GM19372 (cell line): ENCODE measurements around the gene COMT.

Experiments
- ATAC-seq: cut with Tn5 transposase; IDR thresholded peaks from one replicate; pipeline ENCODE4 v1.9.1; 2021; ENCODE audit warnings: mild to moderate bottlenecking, low read depth, moderate library complexity; ENCODE audit not compliant: unreplicated experiment

The COMT gene

DNA sequence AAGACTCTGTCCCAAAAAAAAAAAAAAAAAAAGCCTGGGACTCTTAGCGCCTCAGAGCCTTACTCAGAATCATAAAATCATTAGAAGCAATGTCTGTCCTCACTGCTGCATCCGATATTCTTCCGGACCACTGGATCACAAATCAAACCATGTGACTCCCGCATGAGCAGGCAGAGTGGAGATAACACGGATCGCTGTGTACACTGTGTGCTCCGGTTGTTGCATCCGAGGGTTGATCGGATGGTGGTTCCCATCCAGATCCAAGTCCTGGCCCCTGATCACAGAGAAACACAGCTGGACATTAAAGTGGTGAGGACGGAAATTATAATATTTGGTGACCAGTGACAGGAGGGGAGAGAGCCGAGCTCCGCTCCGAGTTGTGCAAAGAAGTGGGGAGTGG is 9.8 kb downstream of the COMT start:
- no peak for ATAC-seq

DNA sequence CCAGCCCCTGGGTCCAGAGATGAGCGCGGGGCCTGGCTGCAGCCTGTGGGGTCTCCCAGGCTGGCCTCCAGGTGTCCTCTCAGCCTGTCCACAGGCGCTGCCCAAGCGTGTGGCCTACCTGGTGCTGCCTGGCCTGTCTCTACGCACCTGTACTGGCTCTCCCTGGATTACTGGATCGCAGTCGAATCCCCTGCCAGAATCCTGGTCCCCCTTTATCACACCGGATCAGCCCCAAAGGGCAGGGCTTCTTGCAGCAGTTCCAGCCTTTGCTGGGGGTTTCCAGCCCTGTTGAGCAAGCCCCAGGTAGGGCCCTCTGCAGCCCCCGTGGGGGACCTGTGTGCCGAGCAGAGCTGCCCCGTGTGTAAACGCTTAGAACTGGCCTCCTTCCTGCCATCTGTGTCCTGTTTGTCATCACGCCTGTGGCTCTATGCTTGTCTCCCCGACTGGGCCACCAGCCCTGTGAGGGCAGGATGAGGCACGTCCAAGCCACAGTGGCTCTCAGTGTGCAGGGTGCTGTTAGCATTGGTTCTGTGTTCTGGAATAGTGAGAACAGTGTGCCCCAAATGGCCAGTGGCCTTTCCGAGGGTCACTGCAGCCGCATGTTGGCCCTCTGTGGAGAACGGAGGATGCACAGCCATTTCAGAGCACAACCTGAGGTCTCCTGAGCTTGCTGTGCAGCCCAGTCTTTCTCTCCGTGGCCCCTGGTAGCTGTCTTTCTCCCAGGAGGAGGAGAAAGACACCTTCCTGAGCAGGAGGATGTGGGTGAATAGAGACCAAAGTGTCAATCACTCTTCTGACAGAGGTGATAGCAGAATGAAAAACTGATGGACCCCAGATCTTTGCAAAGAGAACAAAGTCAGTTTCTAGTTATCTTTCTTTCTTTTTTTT is 13.9 kb downstream of the COMT start:
- ATAC-seq, result no peak

GRCh38 chr22:19957445-19957844 is 15.9 kb downstream of the COMT start:
- no peak for ATAC-seq

- no peak for ATAC-seq
These were observed 16.8 kb downstream of the COMT start for GRCh38 chr22:19958083-19959042.

DNA sequence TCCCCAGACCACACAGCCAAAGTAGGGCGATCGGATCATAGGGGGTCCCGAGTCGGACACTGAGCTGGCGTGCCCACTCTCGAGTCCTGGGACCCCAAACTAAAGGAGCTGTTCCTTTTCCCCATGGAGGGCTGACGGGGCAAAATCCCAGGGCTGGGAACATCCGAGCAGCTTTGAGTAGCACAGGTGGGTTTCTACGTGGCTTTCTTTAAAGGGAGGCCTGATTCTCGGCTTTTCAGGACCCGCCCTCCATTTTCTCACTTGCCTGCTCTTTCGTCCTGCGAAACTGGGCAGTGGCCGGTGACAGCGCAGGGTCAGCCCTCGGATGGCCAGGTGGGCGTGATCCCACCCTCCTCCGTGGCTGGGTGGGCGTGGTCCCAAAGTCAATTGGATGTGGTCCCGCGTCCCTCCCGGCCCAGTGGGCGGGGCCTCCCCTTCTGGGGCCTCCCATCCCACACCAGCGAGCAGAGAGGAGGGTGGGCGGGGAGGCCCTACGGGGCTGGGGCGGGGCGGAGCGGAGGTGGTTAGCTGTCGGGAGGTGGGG is 17.5 kb downstream of the COMT start:
- no peak for ATAC-seq

DNA sequence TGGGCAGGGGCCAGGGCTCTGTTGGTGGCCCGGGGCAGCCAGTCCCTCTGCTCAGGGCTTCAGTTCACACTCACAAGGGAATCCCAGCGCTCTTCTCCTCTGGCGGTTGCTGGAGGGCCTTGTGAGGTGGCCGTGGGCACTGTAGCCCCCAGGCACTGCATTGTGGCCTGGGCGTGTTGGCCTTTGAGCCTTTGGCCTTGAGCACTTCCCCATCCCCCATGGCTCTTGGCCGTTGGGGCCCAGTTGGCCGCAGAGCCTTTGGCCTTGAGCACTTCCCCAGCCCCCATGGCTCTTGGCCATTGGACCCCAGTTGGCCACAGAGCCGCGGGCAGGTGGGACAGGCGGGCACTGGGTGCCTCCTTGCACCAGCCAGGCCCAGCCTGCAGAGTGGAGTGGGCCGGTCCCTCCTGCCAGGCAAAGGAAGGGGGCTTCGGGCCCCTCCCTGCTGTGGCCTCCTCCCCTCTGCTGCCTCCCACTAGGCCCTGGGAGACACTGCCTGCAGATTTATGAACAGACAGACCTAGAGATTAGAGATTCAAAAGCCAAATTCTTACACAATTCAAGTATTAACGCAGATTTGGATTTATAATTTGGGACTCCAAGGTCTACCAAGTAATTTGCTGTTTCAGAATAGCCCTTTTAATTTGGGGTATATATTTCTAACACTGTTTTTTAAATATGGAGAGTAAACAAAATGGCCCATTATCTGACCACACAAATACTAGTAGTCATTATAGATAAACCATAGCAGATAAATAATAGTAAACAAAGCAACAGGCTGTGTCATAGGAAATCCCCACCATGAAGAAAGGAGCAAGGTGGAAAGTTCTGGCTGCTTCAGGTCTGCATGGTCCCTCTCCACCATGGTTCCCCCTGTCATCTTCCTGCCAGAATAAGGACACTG is 18.3 kb downstream of the COMT start:
- no peak for ATAC-seq

GRCh38 chr22:19960491-19961200 is 19.1 kb downstream of the COMT start:
- no peak for ATAC-seq

DNA sequence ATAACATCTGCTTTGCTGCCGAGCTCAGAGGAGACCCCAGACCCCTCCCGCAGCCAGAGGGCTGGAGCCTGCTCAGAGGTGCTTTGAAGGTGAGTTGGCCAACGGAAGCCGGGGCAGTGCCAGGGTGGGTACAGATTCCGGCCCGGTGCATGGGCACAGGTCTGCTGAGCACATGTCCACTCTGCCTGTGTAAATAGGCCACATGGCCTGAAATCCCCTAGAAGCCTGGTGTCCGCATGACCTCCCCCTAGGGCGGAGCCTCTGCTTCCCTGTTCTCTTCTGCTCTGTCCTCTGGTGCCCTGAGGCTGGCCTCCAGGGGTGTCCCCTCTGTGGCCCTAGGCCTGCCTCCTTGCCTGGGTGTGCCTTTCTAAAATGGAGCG is 19.6 kb downstream of the COMT start:
- no peak for ATAC-seq

DNA sequence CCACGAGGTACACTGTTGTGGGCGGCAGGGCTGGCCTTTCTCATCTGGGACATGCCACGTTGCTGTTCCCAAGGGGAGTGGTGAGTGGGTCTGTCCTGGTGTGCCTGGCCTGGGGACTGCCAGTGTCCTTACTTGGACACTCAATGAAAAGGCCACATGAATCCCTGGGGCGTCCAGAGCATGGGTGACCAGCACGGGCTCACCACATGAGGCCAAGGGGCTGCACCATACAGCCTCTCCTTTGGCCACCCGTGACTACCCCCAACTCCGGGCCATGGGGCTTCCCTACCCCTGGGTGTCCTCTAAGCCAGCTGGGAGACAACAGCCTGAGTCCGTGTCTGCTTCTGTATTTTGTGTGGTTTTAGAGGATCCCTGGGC is 20.3 kb downstream of the COMT start:
- no peak for ATAC-seq

DNA sequence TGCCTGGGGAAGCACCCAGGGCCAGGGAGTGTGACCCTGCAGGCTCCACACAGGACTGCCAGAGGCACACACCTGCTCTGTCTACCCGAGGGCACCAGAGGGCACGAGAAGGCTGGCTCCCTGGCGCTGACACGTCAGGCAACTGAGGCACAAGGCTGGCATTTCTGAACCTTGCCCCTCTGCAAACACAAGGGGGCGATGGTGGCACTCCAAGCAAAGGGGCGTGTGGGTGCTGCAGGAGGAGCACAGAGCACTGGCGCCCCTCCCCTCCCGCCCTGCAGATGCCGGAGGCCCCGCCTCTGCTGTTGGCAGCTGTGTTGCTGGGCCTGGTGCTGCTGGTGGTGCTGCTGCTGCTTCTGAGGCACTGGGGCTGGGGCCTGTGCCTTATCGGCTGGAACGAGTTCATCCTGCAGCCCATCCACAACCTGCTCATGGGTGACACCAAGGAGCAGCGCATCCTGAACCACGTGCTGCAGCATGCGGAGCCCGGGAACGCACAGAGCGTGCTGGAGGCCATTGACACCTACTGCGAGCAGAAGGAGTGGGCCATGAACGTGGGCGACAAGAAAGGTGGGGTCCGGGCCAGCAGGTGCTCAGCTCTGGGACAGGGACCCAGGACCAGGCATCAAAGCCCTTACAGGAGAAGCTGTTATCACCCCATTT is 20.8 kb downstream of the COMT start:
- ATAC-seq, result no peak

DNA sequence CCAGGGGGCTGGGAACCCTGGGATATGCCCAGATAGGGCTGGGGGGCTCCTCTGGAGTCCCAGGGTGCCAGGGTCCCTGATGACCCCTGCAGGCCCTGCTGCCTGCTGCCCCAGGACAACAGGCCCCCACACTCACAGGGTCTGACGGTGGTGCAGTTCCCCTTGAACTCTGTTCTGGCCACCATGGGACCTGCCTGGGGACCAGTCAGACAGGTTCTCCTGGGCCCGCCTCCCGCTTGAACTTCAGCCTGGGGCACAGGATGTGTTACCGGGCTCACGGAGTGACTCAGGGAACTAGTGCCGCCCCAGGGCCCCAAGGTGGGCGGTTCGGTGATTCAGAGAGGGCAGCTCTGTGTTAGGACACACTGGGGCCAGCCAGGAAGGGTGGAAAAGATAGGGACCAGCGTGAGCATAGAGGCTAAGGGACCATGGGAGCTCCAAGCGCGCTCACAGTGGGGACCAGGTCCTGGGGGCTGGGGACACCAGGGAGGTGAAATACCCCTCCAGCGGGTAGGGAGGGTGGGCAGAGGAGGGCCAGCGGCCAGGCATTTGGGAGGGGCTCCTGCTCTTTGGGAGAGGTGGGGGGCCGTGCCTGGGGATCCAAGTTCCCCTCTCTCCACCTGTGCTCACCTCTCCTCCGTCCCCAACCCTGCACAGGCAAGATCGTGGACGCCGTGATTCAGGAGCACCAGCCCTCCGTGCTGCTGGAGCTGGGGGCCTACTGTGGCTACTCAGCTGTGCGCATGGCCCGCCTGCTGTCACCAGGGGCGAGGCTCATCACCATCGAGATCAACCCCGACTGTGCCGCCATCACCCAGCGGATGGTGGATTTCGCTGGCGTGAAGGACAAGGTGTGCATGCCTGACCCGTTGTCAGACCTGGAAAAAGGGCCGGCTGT is 21.6 kb downstream of the COMT start:
- no peak for ATAC-seq

DNA sequence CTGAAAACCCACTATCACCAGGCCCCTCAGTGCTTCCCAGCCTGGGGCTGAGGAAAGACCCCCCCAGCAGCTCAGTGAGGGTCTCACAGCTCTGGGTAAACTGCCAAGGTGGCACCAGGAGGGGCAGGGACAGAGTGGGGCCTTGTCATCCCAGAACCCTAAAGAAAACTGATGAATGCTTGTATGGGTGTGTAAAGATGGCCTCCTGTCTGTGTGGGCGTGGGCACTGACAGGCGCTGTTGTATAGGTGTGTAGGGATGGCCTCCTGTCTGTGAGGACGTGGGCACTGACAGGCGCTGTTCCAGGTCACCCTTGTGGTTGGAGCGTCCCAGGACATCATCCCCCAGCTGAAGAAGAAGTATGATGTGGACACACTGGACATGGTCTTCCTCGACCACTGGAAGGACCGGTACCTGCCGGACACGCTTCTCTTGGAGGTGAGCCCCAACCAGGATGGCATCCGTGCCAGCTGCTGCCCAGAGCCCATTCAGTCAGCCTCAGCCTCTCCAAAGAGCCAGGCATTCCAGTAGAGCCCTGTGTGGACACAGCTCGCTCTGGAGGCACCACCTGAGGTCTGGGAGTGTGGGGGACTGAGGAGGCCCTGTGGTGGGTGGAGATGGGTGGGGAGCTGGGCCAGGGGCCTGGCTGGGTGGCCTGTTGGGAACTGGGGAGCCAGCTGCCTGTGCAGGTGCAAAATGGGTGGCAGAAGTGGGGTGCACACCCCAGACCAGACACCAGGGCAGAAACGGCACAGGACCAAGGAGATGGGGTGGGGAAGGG is 22.5 kb downstream of the COMT start:
- no peak for ATAC-seq

GRCh38 chr22:19964701-19965386 is 23.3 kb downstream of the COMT start:
- no peak for ATAC-seq

GRCh38 chr22:19965771-19966709 is 24.5 kb downstream of the COMT start:
- no peak for ATAC-seq

- ATAC-seq, result no peak
These were observed 25.6 kb downstream of the COMT start for GRCh38 chr22:19966908-19967750.
